BJ (cell line): Measurements from ENCODE around the gene CES3. TPM values are rescaled to one million over a fixed set of nuclear protein-coding genes. Genes with fewer than 3 reads are reported as not detected.

Experiments used
- CTCF ChIA-PET: fragments of 350-600 bp; formaldehyde crosslinking; extraction: SDS; loops from one replicate; lab custom pipeline; 2021; ENCODE audit warnings: antibody characterized with exemption, inconsistent platforms; lab: Yijun Ruan, JAX
- POLR2A ChIA-PET: fragments of 300-600 bp; sonication (Branson Sonifier 250); formaldehyde crosslinking; extraction: SDS; loops from one replicate; lab custom pipeline; 2021; ENCODE audit warnings: antibody characterized with exemption; lab: Charles Lee
- DNase-seq: peaks from one replicate; pipeline ENCODE4 v3.0.0-alpha.2; 2011; ENCODE audit warnings: low read depth
- H3K27me3 ChIP-seq: 2 replicates; pipeline ENCODE4 v1.6.0; 2011; ENCODE audit warnings: low read length; ENCODE audit not compliant: control insufficient read depth, insufficient read depth
- H3K36me3 ChIP-seq: 2 replicates; pipeline ENCODE4 v1.5.1; 2011; ENCODE audit warnings: low read length; ENCODE audit not compliant: control insufficient read depth, insufficient read depth
- H3K4me3 ChIP-seq: 2 replicates; pipeline ENCODE4 v1.5.1; 2011; ENCODE audit warnings: low read depth, mild to moderate bottlenecking, control low read depth, low read length
- polyA plus RNA-seq: library from polyadenylated mRNA; depleted of rRNA; stranded (reverse); fragments of >200 nt; gene quantifications from 2 replicates; pipeline ENCODE4 v1.2.3, GENCODE V29; 2011
- TF ChIP-seq, protein P1 (sequence below): IDR thresholded peaks from 2 replicates; pipeline ENCODE4 v1.5.1; 2011; ENCODE audit warnings: low read depth, mild to moderate bottlenecking, control low read depth, inconsistent platforms, low read length, moderate library complexity; ENCODE audit not compliant: insufficient read depth

The CES3 gene
- polyA plus RNA-seq, 1 experiment, result 0.13 TPM

DNA sequence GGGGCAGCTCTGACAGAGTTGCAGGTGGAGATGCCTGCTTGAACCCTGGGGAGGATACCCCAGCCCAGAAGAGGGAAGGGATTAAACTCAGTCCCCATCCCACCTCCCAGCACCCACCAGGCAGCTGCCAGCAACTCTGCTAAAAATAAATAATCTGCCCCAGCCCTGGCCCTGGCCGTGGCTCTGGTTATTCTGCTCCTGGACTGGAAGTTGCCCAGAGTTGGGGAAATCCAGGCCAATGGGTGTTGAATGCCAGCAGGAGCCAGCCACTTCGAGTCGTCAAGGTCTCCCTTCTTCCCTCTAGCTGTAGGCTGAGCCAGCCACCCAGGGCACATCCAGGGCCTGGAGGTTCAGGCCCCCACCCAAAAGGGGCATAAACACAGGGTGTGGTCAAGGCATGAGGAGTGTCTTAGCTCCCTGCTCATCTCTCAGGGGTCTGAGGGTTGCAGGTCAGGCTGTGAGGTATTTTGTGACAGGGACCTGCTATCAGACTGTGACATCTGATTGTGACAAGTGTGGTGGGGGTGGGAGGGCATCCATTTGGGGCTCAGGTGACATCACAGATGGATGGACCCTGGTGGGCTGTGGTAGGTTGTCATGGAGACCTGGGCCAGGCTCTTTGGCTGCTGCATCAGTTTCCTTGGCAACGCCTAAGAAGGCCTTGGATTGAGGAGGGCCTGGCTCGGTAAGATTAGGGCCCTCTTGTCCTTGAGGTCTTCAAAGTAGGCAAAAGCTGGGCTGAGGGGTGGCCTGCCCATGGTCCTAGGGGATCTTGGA is 34.7 kb upstream of the CES3 start:
- POLR2A ChIA-PET, result no interaction called here
- peaks cover 2% of the 10 kb centered on the region; the same call in 1 of the 2 replicates for H3K27me3 ChIP-seq
- TF ChIP-seq, protein P1, sequence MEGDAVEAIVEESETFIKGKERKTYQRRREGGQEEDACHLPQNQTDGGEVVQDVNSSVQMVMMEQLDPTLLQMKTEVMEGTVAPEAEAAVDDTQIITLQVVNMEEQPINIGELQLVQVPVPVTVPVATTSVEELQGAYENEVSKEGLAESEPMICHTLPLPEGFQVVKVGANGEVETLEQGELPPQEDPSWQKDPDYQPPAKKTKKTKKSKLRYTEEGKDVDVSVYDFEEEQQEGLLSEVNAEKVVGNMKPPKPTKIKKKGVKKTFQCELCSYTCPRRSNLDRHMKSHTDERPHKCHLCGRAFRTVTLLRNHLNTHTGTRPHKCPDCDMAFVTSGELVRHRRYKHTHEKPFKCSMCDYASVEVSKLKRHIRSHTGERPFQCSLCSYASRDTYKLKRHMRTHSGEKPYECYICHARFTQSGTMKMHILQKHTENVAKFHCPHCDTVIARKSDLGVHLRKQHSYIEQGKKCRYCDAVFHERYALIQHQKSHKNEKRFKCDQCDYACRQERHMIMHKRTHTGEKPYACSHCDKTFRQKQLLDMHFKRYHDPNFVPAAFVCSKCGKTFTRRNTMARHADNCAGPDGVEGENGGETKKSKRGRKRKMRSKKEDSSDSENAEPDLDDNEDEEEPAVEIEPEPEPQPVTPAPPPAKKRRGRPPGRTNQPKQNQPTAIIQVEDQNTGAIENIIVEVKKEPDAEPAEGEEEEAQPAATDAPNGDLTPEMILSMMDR, result no peak
- H3K36me3 ChIP-seq, result no peaks in the 10 kb centered on the region
- no peak overlapping the region for H3K4me3 ChIP-seq
- DNase-seq, result no peak
- CTCF ChIA-PET, result interaction anchor here (0.7 to 5.4 kb wide), 8 partner anchors 16 to 259 kb away, joined by 3 to 118 read pairs (median 4); no protein-coding TSS in a partner anchor

DNA sequence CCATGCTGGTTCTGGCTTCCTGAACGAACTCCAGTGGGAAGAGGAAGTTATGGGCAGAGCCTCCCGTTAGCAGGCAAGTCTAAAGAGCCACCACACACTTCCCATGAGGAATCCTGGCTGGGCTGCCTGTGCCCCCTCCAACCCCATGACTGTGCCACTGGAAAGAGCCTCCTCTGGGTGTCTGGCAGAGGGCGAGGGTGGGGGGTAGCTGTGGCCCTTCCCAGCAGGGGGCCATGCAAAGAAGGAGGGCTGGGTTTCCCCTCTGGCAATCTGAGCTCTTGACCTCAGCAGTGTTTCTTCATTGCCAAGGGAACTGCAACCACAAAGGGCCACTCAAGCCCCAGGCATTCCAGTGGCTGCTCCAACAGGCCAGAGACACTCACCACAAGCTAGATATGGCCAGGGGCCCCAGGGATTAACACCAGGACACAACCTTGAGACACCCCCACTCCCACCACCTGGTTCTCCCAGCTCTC is 34.1 kb upstream of the CES3 start:
- Histone ChIP-seq H3K36me3 (no peaks in the 10 kb centered on the region), H3K27me3 (peaks cover 1% of the 10 kb centered on the region; the same call in 1 of the 2 replicates), H3K4me3 (no peak overlapping the region)
- DNase-seq, result peak; percentile 61
- TF ChIP-seq, protein P1, result no peak
- ChIA-PET CTCF (interaction anchor here (0.7 to 5.4 kb wide), 10 partner anchors 11 to 258 kb away, joined by 3 to 118 read pairs (median 4); no protein-coding TSS in a partner anchor), POLR2A (no interaction called here)

DNA sequence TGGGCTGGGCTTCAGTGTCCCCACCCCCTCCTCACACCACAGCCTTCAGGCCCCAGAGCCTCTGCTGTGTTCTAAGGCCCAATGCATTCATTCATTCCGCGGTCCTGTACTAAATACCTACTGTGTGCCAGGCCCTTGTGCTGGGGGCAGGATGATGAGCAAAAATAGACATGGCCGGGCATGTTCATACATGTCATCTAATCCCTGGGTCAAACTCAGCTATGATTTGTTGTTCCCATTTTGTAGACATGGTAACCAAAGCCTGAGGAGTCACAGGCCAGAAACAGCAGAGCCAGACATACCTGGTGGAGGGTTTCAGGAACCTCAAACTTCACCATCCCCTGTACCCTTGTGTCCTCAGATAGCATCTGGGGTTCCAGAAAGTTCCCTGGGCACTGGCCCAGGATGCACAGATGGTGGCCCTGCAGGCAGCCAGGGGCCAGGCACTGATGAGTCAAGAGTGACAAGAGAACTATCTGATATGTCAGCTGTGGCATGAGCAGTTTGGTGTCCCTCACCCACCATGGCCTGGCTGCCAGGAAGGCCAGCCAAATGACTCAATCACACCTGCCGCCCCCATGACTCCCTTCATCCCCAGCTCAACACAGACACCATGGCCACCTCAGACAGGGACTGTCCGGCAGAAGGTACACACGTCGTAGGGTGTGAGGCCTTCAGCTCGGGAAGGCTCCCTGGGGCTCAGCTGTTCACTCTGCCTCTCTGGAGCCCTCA is 33.0 kb upstream of the CES3 start:
- ChIA-PET POLR2A (no interaction called here), CTCF (interaction anchor here (0.6 to 5.4 kb wide), 14 partner anchors 10 to 522 kb away, joined by 3 to 118 read pairs (median 4); partner anchors contain the start of gene CDH16)
- no peak for DNase-seq
- Histone ChIP-seq H3K4me3 (no peak overlapping the region), H3K36me3 (peaks cover 6% of the 10 kb centered on the region; the same call in 1 of the 2 replicates), H3K27me3 (peaks cover 1% of the 10 kb centered on the region; the same call in 1 of the 2 replicates)
- TF ChIP-seq, protein P1, result no peak

DNA sequence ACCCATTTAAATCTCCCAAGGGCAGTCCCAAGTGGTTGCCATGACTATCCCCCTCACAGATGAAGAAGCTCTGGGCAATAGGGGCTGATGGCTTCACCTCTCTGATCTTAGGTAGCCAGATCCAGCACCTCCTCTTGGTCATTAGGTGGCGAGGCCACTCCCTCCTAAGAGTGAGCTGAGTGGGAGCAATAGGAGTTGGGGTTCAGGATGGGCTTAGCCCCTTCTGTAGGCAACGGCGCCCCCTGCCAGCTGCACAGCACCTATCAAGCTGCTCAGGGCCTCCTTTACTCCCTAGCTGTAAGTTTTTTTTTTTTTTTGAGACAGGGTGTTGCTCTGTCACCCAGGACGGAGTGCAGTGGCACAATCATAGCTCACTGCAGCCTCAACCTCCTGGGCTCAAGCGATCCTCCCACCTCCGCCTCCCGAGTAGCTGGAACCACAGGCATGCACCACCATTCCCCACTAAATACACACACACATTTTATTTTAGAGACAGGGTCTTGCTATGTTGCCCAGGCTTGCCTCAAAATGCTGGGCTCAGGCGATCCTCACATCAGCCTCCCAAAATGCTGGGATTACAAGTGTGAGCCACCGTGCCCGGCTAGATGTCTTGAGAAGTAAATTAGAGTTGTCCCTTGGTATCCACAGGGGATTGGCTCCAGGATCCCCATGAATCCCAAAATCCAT is 32.2 kb upstream of the CES3 start:
- H3K27me3 ChIP-seq, result peaks cover 1% of the 10 kb centered on the region; the same call in 1 of the 2 replicates
- H3K4me3 ChIP-seq, result no peak overlapping the region
- ChIA-PET POLR2A (no interaction called here), CTCF (interaction anchor here (0.6 to 5.4 kb wide), 14 partner anchors 9 to 522 kb away, joined by 3 to 118 read pairs (median 3); partner anchors contain the start of gene CDH16)
- DNase-seq, result no peak
- H3K36me3 ChIP-seq, result peaks cover 6% of the 10 kb centered on the region; the same call in 1 of the 2 replicates
- TF ChIP-seq, protein P1, result peak; percentile 56
